Neural cell (in vitro differentiated cells): ENCODE measurements around the gene LENG9. TPM values are rescaled to one million over a fixed set of nuclear protein-coding genes. Genes with fewer than 3 reads are reported as not detected.
A peak's percentile ranks its signal among the peaks of the same experiment; 100 is the strongest.

Experiments used
- H2AFZ ChIP-seq: fragments of 200-600, 300-800 bp; sonication (generic), shearing (Covaris generic); 2 replicates; pipeline ENCODE4 v1.6.0; 2014; ENCODE audit warnings: low read depth, mild to moderate bottlenecking, antibody characterized with exemption, low read length, moderate library complexity
- H3F3A ChIP-seq: fragments of 200-600 bp; shearing (Covaris generic); 2 replicates; pipeline ENCODE4 v1.6.1; 2016; ENCODE audit warnings: mild to moderate bottlenecking, moderate library complexity, mixed read lengths, antibody characterized with exemption, low read length; ENCODE audit not compliant: insufficient read depth, poor library complexity, severe bottlenecking
- H3K27ac ChIP-seq: fragments of 200-600, 300-800 bp; sonication (generic), shearing (Covaris generic); 2 replicates; pipeline ENCODE4 v1.5.1; 2014; ENCODE audit warnings: mild to moderate bottlenecking, low read length, moderate library complexity
- H3K27me3 ChIP-seq: fragments of 300-800, 200-600 bp; sonication (generic), shearing (Covaris generic); 2 replicates; pipeline ENCODE4 v1.6.0; 2014; ENCODE audit warnings: mild to moderate bottlenecking, low read depth, low read length, moderate library complexity; ENCODE audit not compliant: insufficient read depth
- H3K36me3 ChIP-seq: fragments of 300-800, 200-600 bp; sonication (generic), shearing (Covaris generic); 2 replicates; pipeline ENCODE4 v1.5.1; 2014; ENCODE audit warnings: mild to moderate bottlenecking, antibody characterized with exemption, low read length, moderate library complexity; ENCODE audit not compliant: insufficient read depth
- H3K4me2 ChIP-seq: fragments of 300-800, 200-600 bp; sonication (generic), shearing (Covaris generic); 2 replicates; pipeline ENCODE4 v1.6.0; 2014; ENCODE audit warnings: mild to moderate bottlenecking, low read length
- H3K4me3 ChIP-seq: fragments of 300-800, 200-600 bp; sonication (generic), shearing (Covaris generic); 2 replicates; pipeline ENCODE4 v1.5.1; 2014; ENCODE audit warnings: mild to moderate bottlenecking, low read length, moderate library complexity
- H3K79me2 ChIP-seq: fragments of 200-600 bp; shearing (Covaris generic); replicated peaks from 2 replicates; pipeline ENCODE4 v1.6.0; 2014; ENCODE audit warnings: mild to moderate bottlenecking, low read length, moderate library complexity; ENCODE audit not compliant: insufficient read depth
- H3K9ac ChIP-seq: fragments of 300-800, 200-600 bp; sonication (generic), shearing (Covaris generic); 2 replicates; pipeline ENCODE4 v1.6.1; 2016; ENCODE audit warnings: mild to moderate bottlenecking, low read length, mixed read lengths
- H3K9me2 ChIP-seq: fragments of 200-600 bp; shearing (Covaris generic); 2 replicates; pipeline ENCODE4 v1.6.1; 2016; ENCODE audit warnings: mild to moderate bottlenecking, low read length, mixed read lengths; ENCODE audit not compliant: insufficient read depth
- H3K9me3 ChIP-seq: fragments of 200-600, 300-800 bp; sonication (generic), shearing (Covaris generic); 2 replicates; pipeline ENCODE4 v1.6.1; 2016; ENCODE audit warnings: mild to moderate bottlenecking, mixed run types, low read length, moderate library complexity, mixed read lengths
- H4K20me1 ChIP-seq: fragments of 200-600 bp; shearing (Covaris generic); 2 replicates; pipeline ENCODE4 v1.6.1; 2016; ENCODE audit warnings: mild to moderate bottlenecking, mixed run types; ENCODE audit not compliant: insufficient read depth
- CTCF ChIP-seq: fragments of 450-650 bp; IDR thresholded peaks from 2 replicates; pipeline ENCODE4 v1.5.1; 2014; ENCODE audit warnings: antibody characterized with exemption, mild to moderate bottlenecking, moderate library complexity; ENCODE audit not compliant: poor library complexity, severe bottlenecking
- EP300 ChIP-seq: fragments of 450-650 bp; conservative IDR thresholded peaks from 2 replicates; pipeline ENCODE4 v1.6.1; 2014; ENCODE audit warnings: antibody characterized with exemption, mild to moderate bottlenecking, moderate library complexity; ENCODE audit not compliant: poor library complexity, severe bottlenecking
- EZH2 ChIP-seq: fragments of 200-600, 300-800 bp; shearing (Covaris generic), sonication (generic); IDR thresholded peaks from 2 replicates; pipeline ENCODE4 v1.6.1; 2014; ENCODE audit warnings: antibody characterized with exemption, low read length, borderline replicate concordance, mild to moderate bottlenecking; ENCODE audit not compliant: insufficient read depth, poor library complexity, severe bottlenecking
- MXI1 ChIP-seq: fragments of 450-650 bp; conservative IDR thresholded peaks from 2 replicates; pipeline ENCODE4 v1.6.1; 2014; ENCODE audit warnings: antibody characterized with exemption, mild to moderate bottlenecking; ENCODE audit not compliant: poor library complexity, severe bottlenecking
- POLR2AphosphoS5 ChIP-seq: IDR thresholded peaks from 2 replicates; pipeline ENCODE4 v1.6.1; 2012
- RAD21 ChIP-seq: fragments of 450-650 bp; conservative IDR thresholded peaks from 2 replicates; pipeline ENCODE4 v1.6.1; 2014; ENCODE audit warnings: antibody characterized with exemption, mild to moderate bottlenecking, moderate library complexity
- SMC3 ChIP-seq: fragments of 450-650 bp; conservative IDR thresholded peaks from 2 replicates; pipeline ENCODE4 v1.6.1; 2014; ENCODE audit warnings: antibody characterized with exemption, mild to moderate bottlenecking, moderate library complexity; ENCODE audit not compliant: poor library complexity
- TAF1 ChIP-seq: IDR thresholded peaks from 2 replicates; pipeline ENCODE4 v1.6.1; 2012; ENCODE audit warnings: low read depth
- polyA plus RNA-seq: library from polyadenylated mRNA; depleted of rRNA; stranded (reverse); fragments of >200 nt; gene quantifications from 2 replicates; pipeline ENCODE4 v1.2.3, GENCODE V29; 2014
- TF ChIP-seq, protein P1 (sequence below): IDR thresholded peaks from 2 replicates; pipeline ENCODE4 v1.6.1; 2012; ENCODE audit warnings: borderline replicate concordance

LENG9 gene
- polyA plus RNA-seq, 1 donor from 2014 or later = 0.58 TPM

- H3K27ac ChIP-seq = no peak overlapping the region
- H3K36me3 ChIP-seq = peaks cover 10% of the 10 kb centered on the region
- no peaks in the 10 kb centered on the region for H3K9me2 ChIP-seq
- no peak for TF ChIP-seq MXI1
- TF ChIP-seq POLR2AphosphoS5 = peak; percentile 6
- TF ChIP-seq CTCF = no peak
- no peak for TF ChIP-seq SMC3
- no peaks in the 10 kb centered on the region for H3F3A ChIP-seq
- H3K9me3 ChIP-seq = no peaks in the 10 kb centered on the region
- peaks cover 13% of the 10 kb centered on the region for H3K79me2 ChIP-seq
- no peak overlapping the region for H2AFZ ChIP-seq
- H4K20me1 ChIP-seq = peaks cover 5% of the 10 kb centered on the region
- H3K4me3 ChIP-seq = no peak overlapping the region
- H3K4me2 ChIP-seq = no peak overlapping the region
- H3K9ac ChIP-seq = no peak overlapping the region
- H3K27me3 ChIP-seq = no peaks in the 10 kb centered on the region
Observed at GRCh38 chr19:54455786-54456422, 7.7 kb downstream of the LENG9 start.

DNA sequence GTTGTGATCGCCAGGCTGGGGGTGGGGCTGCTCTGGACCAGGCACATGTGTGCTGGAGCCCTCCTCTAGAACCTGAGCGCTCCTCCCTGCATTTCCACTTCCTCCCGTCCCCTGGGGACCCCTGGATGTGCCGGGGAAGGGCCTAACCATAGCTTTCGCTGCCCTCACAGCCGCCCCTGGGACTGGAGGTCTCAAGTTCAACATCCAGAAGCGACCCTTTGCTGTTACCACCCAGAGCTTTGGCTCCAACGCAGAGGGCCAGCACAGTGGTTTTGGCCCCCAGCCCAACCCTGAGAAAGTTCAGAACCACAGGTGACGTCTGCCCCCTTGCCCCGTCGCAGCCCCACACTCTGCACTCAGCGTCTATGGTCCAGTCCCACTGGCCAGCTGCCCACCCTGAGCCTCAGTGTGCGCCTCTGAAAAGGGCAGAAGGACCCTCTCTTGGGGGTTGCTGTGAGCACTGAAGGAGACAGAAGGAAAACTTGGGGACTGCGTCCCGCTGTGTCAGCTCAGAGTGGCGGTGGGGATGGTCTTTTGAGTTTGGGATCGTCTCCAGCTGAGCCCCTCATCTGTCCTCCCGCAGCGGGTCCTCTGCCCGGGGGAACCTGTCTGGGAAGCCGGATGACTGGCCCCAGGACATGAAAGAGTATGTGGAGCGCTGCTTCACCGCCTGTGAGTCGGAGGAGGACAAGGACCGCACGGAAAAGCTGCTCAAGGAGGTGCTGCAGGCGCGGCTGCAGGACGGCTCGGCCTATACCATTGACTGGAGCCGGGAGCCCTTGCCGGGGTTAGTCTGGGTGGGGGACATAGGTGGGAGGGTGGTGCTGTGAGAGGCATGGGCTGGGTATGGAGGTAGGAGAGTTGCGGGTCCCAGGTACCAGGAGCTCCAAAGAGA, 8.6 kb downstream of the LENG9 start:
- Histone ChIP-seq H3F3A (no peaks in the 10 kb centered on the region), H2AFZ (no peak overlapping the region), H3K4me2 (no peak overlapping the region), H3K36me3 (peaks cover 10% of the 10 kb centered on the region), H3K9me2 (no peaks in the 10 kb centered on the region), H3K27ac (no peak overlapping the region), H4K20me1 (peaks cover 11% of the 10 kb centered on the region), H3K4me3 (no peak overlapping the region), H3K9me3 (no peaks in the 10 kb centered on the region), H3K9ac (no peak overlapping the region), H3K79me2 (peaks cover 22% of the 10 kb centered on the region), H3K27me3 (no peaks in the 10 kb centered on the region)
- TF ChIP-seq SMC3 (no peak), RAD21 (no peak), EZH2 (no peak), CTCF (no peak), TAF1 (no peak), POLR2AphosphoS5 (no peak), MXI1 (no peak), EP300 (no peak)
- TF ChIP-seq, protein P1, sequence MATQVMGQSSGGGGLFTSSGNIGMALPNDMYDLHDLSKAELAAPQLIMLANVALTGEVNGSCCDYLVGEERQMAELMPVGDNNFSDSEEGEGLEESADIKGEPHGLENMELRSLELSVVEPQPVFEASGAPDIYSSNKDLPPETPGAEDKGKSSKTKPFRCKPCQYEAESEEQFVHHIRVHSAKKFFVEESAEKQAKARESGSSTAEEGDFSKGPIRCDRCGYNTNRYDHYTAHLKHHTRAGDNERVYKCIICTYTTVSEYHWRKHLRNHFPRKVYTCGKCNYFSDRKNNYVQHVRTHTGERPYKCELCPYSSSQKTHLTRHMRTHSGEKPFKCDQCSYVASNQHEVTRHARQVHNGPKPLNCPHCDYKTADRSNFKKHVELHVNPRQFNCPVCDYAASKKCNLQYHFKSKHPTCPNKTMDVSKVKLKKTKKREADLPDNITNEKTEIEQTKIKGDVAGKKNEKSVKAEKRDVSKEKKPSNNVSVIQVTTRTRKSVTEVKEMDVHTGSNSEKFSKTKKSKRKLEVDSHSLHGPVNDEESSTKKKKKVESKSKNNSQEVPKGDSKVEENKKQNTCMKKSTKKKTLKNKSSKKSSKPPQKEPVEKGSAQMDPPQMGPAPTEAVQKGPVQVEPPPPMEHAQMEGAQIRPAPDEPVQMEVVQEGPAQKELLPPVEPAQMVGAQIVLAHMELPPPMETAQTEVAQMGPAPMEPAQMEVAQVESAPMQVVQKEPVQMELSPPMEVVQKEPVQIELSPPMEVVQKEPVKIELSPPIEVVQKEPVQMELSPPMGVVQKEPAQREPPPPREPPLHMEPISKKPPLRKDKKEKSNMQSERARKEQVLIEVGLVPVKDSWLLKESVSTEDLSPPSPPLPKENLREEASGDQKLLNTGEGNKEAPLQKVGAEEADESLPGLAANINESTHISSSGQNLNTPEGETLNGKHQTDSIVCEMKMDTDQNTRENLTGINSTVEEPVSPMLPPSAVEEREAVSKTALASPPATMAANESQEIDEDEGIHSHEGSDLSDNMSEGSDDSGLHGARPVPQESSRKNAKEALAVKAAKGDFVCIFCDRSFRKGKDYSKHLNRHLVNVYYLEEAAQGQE = no peak
